ENCODE results near the gene BCL2L2.

DNA sequence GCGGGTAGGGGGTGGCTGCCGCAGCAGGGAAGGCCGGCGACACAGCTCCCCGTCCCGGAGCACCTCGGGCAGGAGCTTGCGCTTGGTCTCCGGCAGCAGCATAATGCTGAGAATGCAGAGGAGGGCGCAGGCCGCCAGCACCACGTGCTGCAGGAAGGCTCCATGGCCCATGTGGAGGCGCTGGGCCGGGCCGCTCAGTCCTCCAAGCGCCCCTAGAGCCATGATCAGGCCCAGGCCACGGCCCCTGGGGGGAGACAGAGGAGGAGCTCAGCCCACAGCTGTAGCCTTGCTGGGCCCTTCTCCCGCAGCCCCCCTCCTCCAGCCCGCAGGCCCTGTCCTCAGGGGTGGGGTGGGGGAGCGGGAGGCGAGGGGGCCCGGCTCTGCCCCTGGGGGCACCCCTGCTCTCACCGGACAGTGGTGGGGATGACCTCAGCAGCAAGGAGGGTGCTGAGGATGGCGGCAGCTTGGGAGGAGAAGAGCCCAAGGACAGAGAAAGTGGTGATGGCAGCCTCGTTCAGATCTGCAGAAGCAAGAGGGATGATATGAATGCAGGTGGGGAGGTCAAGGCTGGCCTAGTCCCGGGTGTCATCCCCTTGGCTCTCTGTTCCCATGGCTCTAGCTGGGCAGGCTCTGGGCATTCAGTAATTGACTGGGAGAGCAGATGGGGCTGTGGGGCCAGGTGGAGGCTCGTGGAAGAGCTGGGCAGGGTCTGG is 40.2 kb downstream of the BCL2L2 start:
- no peak for TF ChIP-seq ARNTL (CRISPR knock-in tag; IDR thresholded peaks at IDR 0.05; ENCODE audit: borderline replicate concordance, low read depth)
- TF ChIP-seq ZNF8 (CRISPR knock-in tag; IDR thresholded peaks at IDR 0.05): no peak
- TF ChIP-seq OSR1 (CRISPR knock-in tag; IDR thresholded peaks at IDR 0.05): no peak
- TF ChIP-seq BACH2 (CRISPR knock-in tag; IDR thresholded peaks at IDR 0.05; ENCODE audit: borderline replicate concordance): no peak
- TF ChIP-seq ZNF70 (CRISPR knock-in tag; IDR thresholded peaks at IDR 0.05): no peak
- TF ChIP-seq, protein P1, sequence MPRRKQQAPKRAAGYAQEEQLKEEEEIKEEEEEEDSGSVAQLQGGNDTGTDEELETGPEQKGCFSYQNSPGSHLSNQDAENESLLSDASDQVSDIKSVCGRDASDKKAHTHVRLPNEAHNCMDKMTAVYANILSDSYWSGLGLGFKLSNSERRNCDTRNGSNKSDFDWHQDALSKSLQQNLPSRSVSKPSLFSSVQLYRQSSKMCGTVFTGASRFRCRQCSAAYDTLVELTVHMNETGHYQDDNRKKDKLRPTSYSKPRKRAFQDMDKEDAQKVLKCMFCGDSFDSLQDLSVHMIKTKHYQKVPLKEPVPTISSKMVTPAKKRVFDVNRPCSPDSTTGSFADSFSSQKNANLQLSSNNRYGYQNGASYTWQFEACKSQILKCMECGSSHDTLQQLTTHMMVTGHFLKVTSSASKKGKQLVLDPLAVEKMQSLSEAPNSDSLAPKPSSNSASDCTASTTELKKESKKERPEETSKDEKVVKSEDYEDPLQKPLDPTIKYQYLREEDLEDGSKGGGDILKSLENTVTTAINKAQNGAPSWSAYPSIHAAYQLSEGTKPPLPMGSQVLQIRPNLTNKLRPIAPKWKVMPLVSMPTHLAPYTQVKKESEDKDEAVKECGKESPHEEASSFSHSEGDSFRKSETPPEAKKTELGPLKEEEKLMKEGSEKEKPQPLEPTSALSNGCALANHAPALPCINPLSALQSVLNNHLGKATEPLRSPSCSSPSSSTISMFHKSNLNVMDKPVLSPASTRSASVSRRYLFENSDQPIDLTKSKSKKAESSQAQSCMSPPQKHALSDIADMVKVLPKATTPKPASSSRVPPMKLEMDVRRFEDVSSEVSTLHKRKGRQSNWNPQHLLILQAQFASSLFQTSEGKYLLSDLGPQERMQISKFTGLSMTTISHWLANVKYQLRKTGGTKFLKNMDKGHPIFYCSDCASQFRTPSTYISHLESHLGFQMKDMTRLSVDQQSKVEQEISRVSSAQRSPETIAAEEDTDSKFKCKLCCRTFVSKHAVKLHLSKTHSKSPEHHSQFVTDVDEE (CRISPR knock-in tag; IDR thresholded peaks at IDR 0.05): no peak
- no peak for TF ChIP-seq TOX (CRISPR knock-in tag; IDR thresholded peaks at IDR 0.05; ENCODE audit: borderline replicate concordance)
